GM18867 (cell line): Measurements from ENCODE around the gene TMEM270.
"Not testable (repeated sequence)": the region's sequence is repeated elsewhere in the genome, so short reads cannot be mapped to it uniquely, and the experiment has no call there.

ENCODE experiments used
- ATAC-seq: cut with Tn5 transposase; IDR thresholded peaks from one replicate; pipeline ENCODE4 v1.9.1; 2021; ENCODE audit warnings: mild to moderate bottlenecking, moderate library complexity; ENCODE audit not compliant: unreplicated experiment

TMEM270 gene

DNA sequence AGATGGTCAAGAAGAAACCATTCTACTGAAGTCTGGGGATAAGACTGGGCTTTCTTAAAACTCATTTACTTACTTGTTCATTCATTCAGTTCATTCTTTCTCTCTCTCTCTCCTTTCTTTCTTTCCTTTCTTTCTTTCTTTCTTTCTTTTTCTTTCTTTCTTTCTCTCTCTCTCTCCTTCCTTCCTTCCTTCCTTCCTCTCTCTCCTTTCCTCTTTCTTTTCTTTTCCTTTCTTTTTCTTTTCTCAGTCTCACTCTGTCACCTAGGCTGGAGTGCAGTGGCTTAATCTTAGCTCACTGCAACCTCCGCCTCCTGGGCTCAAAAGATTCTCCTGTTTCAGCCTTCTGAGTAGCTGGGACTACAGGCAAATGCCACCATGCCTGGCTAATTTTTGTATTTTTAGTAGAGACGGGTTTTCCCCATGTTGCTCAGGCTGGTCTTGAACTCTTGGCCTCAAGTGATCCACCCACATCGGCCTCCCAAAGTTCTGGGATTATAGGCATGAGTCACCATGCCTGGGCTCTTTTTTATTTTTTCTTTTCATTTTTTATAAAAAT is 24.0 kb downstream of the TMEM270 start:
- ATAC-seq, result not testable (repeated sequence)

- no peak for ATAC-seq
These were observed 24.5 kb downstream of the TMEM270 start for GRCh38 chr7:73885433-73885974.

- ATAC-seq, result no peak
These were observed 25.2 kb downstream of the TMEM270 start for GRCh38 chr7:73885975-73886798.

GRCh38 chr7:73887762-73888161 is 26.8 kb downstream of the TMEM270 start:
- ATAC-seq, result no peak

- no peak for ATAC-seq
These were observed 28.0 kb downstream of the TMEM270 start for GRCh38 chr7:73888959-73889358.

DNA sequence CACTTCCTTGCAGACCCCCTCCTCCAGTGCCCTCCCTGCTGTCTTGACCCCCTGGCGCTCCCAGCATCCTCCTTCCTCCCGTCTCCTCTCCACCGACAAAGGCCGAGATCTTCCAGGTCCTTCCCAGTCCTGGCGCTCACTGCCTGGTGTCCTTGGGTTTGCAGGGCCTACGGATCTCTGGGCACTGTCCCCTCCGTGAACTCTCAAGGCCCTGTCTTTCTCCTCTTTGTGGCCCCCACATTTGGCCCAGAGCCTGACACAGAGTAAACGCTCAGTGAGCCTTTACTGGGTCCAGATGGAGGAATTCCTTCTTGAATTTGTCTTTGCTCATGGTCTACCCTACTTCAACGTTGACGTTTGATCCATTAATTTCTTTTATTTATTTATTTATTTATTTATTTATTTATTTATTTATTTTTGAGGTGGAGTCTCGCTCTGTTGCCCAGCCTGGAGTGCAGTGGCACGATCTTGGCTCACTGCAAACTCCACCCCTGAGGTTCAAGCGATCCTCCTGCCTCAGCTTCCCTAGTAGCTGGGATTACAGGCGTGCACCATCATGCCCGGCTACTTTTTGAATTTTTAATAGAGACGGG is 29.7 kb downstream of the TMEM270 start:
- no peak for ATAC-seq

GRCh38 chr7:73891178-73891885 is 30.4 kb downstream of the TMEM270 start:
- no peak for ATAC-seq

DNA sequence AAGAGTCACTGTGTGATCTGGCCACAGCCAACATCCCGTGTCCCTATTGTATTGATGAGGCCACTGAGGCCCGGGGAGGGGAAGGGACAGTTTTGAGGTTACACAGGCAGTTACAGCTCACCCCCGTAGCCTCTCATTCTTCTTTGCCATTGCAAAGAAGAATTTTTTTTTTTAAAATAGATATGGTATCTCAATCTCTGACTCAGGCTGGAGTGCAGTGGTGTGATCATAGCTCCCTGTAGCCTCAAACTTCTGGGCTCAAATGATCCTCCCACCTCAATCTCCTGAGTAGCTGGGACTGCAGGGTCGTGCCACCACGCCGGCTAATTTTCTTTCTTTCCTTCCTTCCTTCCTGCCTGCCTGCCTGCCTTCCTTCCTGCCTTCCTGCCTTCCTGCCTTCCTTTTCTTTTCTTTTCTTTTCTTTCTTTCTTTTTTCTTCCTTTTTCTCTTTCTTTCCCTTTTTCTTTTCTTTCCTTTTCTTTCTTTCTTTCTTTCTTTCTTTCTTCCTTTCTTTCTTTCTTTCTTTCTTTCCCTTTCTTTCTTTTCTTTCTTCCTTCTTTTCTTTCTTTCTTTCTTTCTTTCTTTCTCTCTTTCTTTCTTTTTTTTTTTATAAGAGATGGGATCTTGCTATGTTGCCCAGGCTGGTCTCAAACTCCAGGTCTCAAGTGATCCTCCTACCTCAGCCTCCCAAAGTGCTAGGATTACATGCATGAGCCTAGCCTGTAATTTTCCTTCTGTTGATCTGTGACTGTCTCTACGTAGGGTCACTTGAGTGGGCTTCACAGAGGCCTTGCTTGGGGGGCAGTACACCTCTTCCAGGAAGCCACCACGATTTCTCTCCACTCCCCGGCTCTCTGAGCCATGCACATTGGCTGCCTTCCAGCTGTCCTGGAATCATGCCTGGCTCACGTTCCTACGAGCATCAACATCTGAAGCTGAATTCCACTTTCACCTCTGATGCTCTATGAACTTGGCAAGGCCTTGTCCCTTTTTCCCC is 31.3 kb downstream of the TMEM270 start:
- ATAC-seq, result no peak

DNA sequence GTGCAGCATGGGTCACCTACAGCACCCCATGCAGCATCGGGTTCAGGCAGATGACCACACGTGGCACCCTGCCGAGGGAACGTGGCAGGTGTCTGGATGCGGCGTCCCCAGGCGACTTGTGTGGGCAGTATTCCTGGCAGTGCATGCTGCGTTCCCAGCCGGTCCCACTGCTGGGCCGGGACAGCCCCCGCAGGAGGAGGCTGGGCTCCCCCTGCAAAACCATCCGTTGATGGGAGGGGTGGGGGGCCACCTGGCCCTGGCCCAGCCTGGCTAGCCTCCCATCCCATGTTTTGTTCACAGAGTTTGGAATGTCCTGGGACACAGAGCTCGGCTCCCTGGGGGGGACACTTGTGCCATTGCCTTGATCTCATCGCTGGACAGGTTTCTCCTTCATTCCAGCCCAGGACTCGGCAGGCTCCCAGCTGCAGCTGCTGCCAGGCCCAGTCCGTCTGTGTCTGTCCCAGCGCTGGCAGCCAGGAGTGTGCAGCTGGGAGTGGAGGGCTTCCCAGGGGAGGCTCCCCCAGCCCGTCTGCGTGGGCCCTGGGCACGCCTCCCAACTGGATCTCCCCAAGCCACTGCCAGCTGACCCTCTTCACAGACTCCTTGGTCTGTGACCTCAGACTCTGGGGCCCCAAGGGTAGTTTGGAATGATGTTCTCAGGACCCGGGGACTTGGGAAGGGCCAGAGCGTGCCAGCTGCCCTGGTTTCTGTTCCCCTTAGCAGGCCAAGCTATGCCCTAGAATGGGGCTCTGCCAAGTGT is 32.6 kb downstream of the TMEM270 start:
- ATAC-seq, result no peak

- ATAC-seq, result no peak
These were observed 33.2 kb downstream of the TMEM270 start for GRCh38 chr7:73894166-73894565.

DNA sequence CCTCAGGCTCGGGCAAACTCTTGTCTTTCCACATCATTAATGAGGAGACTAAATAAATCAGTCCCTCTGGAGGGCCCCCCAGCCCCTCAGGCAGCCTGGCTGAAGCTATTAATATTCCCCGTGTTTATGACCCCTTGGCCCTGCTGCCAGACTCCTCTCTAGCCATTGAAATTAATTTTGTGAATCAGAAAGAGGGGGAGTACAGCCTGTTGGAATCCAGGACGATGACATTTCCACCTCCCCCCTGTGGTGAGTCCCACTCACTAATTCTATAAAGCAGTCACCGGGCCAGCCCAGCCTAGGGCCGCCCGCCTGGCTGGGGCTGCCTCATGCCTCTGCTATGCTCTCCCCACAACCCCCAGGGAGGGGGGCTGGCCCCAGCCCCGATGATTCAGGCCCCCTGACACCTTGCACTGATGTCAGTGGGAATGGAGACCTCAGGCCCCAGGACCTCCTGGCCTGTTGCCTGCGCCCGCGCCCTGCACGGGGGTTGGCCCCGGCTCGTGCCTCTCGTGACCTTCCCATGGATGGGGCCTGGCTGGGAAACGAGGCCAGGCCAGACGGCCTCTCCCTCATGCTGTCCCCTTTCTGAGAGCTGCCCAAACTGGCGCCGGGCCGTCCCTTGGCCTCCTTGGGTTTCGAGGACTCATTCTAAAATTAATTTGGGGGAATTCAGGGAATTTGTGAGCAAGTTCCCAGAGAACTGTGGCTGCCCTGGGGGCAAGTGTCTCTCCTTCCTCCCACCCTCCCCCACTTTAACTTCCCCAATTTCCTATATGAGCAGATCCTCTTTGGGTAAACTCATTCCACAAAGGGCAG is 34.0 kb downstream of the TMEM270 start:
- ATAC-seq, result no peak

DNA sequence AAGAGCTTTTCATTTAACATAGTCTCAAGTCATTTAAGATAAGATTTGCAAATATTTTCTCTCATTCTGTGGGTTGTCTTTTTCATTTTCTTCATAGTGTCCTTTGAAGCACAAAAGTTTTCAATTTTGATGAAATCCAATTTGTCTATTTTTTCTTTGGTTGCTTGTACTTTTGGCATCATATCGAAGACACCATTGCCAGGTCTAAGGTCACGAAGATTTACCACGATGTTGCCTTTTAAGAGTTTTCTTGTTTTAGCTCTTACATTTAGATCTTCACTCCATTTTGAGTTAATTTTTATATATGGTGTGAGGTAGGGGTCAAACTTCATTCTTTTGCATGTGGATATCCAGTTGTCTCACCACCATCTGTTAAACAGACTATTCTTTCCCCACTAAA is 34.7 kb downstream of the TMEM270 start:
- no peak for ATAC-seq

- peak; percentile 41 for ATAC-seq
These were observed 35.5 kb downstream of the TMEM270 start for GRCh38 chr7:73896454-73896853.

DNA sequence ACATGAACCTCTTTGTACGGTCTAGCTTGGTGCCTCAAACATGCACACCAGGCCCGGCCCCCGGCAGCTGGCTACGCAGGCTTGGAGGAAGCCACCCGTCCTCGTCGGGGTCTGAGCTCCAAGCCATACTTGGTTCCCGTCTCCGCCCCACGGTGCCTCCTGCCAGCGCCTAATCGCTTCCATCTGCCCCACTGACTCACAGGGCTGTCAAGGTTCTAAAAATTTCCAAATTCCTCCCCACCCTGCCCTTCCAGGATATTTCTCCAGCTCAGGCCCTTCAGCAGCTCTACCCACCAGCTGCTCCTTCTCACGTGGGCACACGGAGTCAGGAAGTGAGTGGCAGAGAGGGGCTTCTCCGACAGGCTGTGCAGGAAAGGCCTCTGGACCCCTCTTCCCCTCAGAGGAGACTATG is 38.8 kb downstream of the TMEM270 start:
- no peak for ATAC-seq

DNA sequence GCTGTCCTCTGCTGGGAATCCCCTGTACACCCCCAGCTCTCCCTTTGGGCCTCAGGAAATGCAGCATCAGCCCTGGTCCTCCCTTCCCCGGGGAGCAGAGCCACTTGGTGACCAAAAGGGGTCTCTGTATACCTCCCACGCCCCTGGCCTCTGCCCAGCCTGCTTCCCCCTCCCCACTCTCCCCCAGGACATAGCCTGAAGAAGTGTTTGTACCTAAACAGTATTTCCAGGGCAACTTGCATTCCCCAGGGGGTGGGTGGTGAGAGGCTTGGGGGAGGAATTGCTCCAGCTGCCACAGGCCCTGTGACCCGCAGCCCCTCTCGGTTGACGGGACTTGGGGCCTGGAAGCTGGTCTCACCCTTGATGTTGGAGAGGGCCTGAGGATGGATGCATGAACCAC is 39.3 kb downstream of the TMEM270 start:
- no peak for ATAC-seq

DNA sequence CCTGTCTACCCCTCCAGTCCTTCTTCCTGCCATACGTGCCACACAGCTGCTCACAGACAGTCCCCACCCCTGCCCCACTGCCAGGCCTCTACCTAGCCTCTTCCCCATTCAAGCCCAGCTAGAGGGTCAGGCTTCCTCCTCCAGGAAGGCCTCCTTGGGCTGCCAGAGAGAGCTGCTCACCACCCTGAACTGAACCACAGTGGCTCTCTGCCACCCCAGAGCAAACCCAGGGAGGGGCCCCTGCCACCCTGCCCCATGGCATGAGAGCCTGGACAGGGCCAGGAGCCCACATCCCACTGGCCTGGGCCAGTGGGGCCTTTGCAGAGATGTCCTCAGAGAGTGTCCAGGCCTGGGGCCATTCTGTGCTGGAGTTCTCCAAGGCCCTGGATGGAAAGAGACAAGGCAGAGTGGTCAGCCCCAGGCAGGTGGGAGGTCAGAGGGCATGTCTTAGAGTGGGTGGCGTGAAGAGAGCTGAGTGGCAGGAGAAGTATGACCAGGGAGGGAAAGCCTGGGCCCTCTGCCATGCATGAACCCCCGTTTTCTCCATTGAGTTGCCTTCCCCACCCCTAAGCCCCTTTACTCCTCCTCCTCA is 40.4 kb downstream of the TMEM270 start:
- no peak for ATAC-seq

DNA sequence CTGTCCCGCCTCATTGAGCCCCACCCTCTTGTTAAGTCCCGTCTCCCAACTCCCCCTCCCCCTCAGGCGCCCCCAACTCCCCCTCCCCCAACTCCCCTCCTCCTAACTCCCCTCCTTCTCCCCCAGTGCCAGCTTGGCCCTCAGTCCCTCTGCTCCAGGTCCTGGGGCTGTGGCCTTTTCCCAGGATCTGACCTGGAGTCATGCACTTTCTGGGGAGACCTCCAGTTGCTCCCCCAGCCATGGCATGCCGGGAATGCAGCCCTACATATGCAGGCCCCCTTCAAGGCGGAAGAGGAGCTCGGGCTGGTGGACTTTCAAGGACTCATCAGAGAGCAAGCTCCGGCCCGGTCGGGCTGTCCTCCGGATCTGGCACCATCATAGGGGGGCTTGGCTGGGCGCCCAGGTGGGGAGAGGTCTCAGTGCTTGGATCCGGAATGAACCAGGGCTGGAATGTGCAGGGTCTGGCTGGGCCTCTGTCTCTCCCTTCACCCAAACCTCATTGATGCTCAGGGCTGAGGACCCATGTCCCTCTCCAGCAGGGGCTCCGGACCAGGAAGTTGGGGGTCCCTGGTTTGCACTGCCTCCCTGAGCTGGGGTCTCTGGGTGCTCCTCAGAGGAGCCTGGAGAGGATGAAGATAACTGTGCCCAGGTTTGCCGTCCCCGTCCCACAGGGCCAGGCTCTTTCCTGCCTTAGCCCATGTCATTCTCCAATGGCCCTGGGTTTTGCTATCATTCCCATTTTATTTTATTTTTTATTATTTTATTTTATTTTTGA is 41.1 kb downstream of the TMEM270 start:
- no peak for ATAC-seq
